GM13977 (cell line): ENCODE results near the gene RAB3IL1.

Source experiments
- DNase-seq: peaks from one replicate; pipeline ENCODE4 v3.0.0; 2012; ENCODE audit warnings: low spot score
- in situ Hi-C: fragments of 300-500 bp; cut with MboI; formaldehyde crosslinking; loops from one replicate; pipeline ENCODE4 v1.12.0; 2022; ENCODE audit warnings: low sequenced_read_pairs, low pct_unique_long_range_greater_than_20kb, mixed read lengths, inconsistent platforms; ENCODE audit not compliant: unreplicated experiment
- TF ChIP-seq, protein P1 (sequence below): IDR thresholded peaks from 2 replicates; pipeline ENCODE4 v1.5.1; 2012; ENCODE audit warnings: mild to moderate bottlenecking, control low read depth; ENCODE audit not compliant: insufficient read depth; ENCODE audit errors: extremely low read depth, missing control alignments

RAB3IL1 gene

DNA sequence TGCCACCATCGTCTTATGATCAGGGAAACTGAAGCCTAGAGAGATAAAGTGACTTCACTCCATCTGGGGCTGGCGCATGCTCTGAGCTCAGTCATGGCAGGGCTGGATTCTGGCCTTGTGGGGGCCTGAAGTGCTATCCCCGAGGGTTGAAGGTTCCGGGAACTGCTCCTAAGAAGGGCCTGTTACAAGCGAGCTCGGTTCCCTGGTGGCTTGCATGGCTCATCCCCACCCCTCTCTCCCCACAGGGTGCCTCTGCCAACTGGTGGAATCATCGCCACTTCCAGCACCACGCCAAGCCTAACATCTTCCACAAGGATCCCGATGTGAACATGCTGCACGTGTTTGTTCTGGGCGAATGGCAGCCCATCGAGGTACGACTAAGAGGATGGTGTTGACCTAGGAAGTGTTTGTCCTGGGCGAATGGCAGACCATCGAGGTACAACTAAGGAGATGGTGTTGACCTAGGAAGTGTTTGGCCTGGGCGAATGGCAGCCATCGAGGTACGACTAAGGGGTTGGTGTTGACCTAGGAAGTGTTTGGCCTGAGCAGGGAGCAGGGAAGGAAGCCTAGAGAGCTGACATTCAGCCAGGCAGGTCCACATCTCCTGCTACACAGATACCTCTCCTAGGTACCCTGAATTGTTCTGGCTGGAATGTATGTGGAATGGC, 69.3 kb downstream of the RAB3IL1 start:
- in situ Hi-C loops: no loop called here
- DNase-seq: no peak
- TF ChIP-seq, protein P1, sequence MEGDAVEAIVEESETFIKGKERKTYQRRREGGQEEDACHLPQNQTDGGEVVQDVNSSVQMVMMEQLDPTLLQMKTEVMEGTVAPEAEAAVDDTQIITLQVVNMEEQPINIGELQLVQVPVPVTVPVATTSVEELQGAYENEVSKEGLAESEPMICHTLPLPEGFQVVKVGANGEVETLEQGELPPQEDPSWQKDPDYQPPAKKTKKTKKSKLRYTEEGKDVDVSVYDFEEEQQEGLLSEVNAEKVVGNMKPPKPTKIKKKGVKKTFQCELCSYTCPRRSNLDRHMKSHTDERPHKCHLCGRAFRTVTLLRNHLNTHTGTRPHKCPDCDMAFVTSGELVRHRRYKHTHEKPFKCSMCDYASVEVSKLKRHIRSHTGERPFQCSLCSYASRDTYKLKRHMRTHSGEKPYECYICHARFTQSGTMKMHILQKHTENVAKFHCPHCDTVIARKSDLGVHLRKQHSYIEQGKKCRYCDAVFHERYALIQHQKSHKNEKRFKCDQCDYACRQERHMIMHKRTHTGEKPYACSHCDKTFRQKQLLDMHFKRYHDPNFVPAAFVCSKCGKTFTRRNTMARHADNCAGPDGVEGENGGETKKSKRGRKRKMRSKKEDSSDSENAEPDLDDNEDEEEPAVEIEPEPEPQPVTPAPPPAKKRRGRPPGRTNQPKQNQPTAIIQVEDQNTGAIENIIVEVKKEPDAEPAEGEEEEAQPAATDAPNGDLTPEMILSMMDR: no peak
